HK-2 (cell line): ENCODE results near the gene CEACAM16.
A peak's percentile ranks its signal among the peaks of the same experiment; 100 is the strongest.
"Not testable (repeated sequence)": the region's sequence is repeated elsewhere in the genome, so short reads cannot be mapped to it uniquely, and the experiment has no call there.

Experiments used
- DNase-seq: peaks from one replicate; pipeline ENCODE4 v3.0.0-alpha.2; 2018; ENCODE audit not compliant: unreplicated experiment

Gene CEACAM16

DNA sequence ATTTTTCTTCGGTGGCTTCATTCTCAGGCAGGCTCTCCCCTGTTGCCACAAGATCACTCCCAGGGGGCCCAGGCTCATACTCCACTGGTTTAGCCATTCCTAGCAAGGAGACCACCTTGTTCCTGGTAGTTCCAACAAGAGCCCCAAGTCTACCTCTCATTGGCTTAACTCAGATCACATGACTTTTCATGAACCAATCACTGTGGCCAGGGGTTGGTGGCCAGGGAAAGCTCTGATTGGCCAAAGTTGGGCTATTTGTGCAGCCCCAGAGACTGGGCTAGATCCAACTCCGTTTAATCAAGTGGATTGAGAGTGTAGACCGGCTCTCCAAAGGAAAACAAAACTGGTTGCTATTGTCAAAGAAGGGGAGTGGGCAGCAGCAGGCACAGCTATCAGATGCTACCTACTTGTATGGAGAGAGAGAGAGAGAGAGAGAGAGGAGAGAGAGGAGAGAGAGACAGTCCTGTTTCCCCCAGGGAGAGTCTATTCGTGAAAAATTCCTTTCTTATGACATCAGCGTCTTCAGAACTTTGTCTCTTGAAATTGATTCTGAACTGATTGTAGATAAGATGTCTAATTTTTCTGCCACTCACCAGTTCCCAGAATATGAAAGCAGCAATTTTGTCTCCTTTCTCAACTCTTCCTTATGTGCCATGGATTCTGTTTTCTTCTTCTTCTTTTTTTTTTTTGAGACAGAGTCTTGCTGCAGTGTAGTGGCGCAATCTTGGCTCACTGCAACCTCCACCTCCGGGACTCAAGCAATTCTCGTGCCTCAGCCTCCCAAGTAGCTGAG is 21.7 kb upstream of the CEACAM16 start:
- DNase-seq, result no peak

DNA sequence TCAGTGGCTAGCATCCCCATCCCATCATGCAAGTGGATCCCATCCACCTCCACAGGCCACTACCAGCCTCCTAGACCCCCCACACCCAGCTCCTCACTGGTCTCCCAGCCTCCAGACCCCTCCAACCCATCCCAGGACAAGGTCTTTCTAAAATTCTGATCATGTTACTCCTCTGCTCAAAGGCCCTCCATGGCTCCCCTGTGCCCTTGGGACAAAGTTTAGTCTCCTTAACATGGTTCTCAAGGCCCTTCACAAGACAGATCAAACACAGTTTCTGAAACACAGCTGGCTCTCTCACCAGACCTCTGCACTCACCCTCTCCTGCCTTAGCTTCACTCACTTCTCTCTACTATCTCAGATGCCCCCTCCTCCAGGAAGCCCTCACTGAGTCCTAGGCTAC is 18.4 kb upstream of the CEACAM16 start:
- no peak for DNase-seq

GRCh38 chr19:44681992-44682790 is 16.8 kb upstream of the CEACAM16 start:
- DNase-seq, result no peak

GRCh38 chr19:44682807-44683206 is 16.1 kb upstream of the CEACAM16 start:
- DNase-seq, result no peak

DNA sequence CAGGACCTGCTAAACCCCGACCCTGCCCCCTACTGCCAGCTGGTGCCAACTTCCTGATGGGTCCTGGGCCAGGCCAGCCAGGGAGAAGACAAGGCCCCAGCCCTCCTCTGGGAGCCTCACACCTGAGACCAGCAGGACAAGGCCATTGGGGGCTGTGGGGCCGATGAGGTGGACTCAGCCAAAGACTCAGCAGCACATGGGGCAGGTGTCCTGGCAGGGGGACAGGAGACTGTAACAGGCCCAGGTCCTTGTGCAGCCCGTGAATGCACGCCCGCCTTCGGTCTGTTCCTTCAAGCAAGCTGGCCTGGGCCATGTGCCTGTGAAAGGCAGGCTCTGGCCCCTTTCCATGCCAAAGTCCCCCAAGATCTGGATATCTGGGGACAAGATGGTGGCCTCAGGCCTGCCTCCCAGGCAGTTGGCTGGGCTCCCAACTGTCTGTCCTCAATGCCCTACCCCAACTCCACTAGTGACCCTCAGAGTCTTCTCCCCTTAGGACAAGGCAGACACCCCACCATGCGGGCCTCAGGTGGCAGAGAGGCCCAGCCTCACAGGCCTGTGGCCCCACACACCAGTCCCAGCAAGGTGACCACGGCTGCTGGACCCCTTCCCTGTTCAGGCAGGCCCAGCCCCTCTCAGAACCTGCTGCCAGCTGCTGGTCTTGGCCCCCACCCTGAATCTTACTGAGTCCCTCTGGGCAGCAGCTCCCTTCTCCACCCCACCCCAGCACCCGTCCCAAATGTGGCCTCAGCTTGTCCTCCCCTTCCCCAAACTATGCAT is 15.3 kb upstream of the CEACAM16 start:
- DNase-seq, result no peak

- DNase-seq, result not testable (repeated sequence)
Measured at GRCh38 chr19:44684396-44684795, 14.6 kb upstream of the CEACAM16 start.

DNA sequence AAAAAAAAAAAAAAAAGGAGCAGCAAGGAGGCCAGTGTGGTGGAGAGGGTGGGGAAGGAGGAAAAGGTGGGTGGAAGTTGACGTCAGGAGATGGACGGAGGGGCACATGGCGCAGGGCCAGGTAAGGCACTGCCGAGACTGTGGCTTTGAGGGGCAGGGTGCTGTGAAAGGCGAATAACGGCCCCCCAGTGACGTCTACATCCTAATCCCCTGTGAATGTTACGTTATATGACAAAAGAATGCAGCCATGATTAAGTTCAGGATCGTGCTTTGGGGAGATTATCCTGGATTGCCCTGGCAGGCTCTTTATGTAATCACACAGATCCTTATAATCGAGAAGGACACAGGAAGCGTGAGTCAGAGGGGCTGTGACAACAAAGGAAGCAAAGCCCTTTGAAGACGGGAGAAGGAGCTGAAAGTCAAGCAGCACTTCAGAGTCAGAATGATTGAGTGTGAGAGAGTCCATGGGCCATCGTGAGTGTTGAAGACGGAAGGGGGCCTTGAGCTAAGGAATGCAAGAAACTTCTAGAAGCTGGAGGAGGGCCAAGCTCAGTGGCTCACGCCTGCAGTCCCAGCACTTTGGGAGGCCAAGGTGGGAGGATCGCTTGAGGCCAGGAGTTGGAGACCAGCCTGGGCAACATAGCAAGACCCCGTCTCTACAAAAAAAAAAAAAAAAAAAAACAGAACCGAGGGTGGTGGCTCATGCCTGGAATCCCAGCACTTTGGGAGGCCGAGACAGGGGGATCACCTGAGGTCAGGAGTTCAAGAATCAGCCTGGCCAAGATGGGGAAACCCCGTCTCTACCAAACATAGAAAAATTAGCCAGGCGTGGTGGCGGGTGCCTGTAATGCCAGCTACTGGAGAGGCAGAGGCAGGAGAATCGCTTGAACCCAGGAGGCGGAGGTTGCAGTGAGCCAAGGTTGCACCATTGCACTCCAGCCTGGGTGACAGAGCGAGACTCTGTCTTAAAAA is 13.8 kb upstream of the CEACAM16 start:
- DNase-seq, result peak; percentile 61

GRCh38 chr19:44685877-44686276 is 13.1 kb upstream of the CEACAM16 start:
- no peak for DNase-seq

DNA sequence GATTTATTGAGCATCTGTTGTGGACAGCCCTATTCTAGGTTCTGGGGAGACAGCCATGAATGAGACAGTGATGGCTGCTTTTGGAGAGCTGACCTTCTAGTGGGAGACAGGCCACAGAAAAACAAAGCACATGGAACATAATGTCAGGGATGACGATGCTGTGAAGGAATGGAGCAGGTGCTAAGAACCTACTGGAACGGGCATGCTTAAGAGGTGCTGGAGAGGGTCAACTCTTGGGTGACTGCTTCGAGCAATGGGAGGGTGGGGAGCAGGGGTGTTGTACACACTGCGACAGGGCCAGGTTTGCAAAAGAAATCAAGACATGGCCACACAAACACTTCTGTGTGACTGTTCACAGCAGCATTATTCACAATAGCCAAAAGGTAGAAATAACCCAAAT is 12.1 kb upstream of the CEACAM16 start:
- DNase-seq, result no peak

DNA sequence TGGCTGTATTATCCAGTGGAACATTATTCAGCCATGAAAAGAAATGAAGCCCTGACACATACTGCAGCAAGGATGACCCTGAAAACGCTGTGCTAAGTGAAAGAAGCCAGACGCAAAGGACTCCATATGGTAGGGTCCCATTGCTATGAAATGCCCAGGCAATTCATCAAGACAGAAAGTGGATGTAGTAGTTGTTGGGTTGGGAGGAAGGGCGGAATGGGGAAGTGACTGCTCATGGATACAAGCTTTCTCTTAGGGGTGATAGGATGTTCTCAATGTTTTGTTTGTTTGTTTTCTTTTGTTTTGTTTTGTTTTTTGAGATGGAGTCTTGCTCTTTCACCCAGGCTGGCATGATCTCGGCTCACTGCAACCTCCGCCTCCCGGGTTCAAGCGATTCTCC is 11.1 kb upstream of the CEACAM16 start:
- DNase-seq, result no peak

DNA sequence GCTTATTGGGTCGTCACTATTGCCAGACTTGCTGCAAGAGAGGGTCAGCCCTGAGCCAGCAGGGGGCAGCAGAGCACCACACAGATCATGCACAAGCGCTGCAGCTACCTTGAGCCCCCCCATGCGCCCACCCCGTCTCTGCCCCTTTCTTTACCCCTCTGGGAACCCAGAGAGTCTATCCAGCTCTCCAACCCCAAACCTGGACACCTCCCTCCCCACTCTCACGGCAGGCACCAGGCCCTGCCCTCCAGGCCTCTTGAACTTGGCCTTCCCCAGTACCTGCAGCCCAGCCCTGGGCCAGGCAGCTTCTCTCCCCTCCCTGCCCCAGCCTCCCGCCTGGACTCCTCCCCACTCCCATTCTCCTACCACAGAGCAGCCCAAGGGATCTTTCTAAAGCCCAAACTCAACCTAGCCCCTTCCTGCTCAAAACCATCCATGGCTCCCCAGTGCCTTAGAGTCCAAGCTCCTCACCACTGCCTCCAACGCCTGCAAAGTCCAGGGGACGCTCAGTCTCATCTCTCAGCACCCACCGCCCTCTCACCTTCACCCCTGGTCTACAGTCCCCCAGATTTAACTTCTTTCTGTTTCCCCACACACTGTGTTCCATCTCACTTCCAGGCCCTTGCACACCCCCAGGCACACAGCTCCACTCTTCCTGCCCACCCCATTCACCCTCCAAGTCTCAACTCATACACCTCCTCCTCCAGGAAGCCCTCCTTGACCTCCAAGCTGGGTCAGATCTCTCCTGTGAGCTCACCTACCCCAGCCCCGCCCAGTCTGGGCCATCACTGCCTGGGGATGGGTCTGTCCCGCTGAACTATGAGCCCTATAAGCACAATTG is 9.4 kb upstream of the CEACAM16 start:
- DNase-seq, result peak; percentile 74

DNA sequence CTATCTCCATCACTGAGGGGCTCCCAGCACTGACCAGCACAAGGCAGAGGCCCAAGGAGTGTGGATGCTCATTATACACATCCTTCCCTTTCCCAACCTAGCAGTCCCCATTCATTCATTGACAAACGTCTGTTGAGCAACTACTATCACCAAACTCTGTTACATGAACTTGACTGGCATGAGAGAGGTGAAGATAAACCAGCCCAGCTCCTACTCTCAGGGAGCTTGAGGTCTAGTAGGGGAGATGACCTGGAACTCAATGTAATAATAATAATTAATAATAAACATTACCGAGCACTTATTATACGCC is 8.9 kb upstream of the CEACAM16 start:
- DNase-seq, result no peak

DNA sequence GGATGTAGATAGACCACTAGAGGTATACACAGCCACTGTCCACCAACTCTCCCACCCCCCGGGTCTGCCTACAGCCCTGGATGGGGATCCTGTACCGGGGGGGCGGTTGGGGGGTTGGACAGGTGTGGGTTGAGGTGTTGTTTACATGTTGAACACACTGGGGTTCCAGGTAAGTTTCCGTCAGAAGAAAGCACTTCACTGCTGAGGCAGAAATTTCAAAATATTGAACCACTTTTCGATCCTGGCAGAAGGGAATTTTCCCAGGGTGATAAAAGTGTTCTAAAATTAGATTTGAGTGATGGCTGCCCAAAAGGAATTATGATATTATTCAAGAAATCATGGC is 6.6 kb upstream of the CEACAM16 start:
- no peak for DNase-seq

GRCh38 chr19:44694184-44694579 is 4.8 kb upstream of the CEACAM16 start:
- no peak for DNase-seq

- DNase-seq, result no peak
Measured at GRCh38 chr19:44696939-44697669, 1.8 kb upstream of the CEACAM16 start.

DNA sequence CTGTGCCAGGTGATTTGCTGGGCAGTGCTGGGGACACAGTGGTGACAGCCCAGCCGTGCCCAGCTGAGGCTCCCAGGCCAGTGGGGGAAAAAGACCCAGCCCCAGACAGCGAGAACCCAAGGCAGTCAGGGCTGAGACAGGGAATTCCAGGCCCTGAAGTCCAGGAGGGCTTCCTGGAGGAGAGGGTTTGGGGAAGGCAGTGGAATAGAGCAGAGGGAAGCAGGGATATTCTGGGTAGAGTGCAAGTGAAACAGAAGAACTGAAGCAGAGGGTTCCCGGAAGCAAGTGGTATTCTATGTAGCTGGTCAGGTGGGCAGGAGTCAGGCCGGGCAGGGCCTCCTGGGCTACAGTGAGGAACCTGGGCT is 1.3 kb upstream of the CEACAM16 start:
- no peak for DNase-seq

DNA sequence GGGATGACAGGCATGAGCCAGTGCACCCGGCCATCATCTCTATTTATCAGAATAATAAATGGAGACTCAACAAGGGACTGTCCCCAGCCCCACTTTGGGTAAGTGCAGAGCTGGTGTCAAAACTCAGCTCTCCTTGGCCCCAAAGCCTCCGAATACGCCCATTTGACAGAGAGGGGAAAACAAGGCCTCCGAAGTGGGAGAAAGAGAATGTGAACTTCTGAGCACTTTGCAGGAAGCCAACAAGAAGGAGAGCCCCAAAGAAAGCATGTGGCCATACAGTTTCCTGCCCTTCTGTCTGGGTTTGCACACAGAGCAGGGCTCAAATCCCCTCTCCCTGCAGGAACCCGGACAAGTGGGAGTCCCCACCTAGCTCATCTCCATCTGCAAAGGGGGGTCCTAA is 1.6 kb downstream of the CEACAM16 start:
- no peak for DNase-seq

DNA sequence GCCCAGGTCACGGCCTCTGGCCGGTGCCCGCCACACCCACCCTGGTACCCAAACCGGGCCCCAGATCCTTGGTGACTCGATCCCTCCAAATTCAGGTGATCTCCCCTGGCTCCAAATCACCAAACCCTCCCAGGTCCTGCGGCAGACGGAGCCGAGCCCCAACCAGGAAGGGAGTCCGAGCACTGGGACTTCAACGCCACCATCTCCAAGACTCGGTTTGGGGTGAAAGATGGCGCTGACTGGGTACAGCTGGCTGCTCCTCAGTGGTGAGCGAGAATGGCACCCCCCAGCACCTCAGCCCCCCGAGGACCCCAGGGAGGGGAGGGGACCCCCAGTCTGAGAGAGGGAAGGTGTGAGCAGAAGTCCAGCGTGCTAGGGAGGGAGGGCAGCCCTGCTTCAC is 2.3 kb downstream of the CEACAM16 start:
- no peak for DNase-seq

- no peak for DNase-seq
Measured at GRCh38 chr19:44702551-44703176, 3.7 kb downstream of the CEACAM16 start.
